ENCODE data around the gene FSD2. TPM values are rescaled to one million over a fixed set of nuclear protein-coding genes. Genes with fewer than 3 reads are reported as not detected.

The FSD2 gene
- total and polyA plus RNA-seq, 9 of the 15 experiments (the other 6 are each of a cell fraction or from before 2014, with no cell fraction given) = 0.01 to 0.06 TPM; not detected in 7

DNA sequence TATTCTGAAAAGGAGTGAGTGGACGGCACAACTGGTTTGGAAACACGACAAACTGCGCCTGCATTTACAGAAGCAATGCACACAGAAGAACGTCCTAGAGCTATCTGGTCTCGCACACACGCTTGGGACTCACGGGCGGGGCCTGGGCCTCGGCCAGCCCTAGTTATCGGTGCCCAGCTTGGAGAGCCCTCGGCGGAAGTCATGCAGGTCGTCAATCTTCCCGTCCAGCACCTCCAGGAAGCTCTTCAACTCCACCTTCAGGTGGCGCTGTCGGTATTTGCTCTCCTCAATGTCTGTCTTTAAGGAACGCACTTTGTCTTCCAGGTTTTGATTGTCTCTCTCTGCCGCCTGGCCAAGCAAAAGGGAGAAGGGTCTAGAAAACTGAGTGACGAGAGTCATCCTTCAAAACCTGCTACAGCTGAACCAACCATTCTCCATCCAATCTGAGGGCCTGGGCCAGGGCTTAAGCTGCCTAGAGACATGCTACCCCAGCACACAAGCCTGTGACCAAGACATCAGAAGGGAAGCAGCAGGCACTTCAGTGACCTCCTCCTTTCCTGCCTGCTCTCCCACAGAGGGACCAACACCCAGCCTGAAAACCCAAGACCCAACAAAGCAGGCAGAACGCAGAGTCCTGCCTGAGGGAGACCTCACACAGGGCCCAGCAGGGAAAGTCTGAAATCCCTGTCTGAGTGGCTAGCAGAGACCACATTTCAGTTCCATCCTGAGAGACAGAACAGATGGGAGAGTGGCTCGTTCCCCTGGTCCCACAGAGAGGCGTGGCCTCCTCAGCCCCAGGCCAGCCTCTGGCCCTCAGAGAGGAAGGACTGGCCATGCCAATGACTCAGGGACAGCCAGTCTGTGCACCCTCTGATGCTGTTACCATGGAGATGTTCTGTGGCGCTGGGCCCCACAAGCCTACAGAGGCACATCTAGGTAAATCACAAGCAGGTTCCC is 44.0 kb upstream of the FSD2 start (continued):
- TF ChIP-seq ZKSCAN1 (IDR thresholded peaks at IDR 0.05; ENCODE audit: low read depth, low read length) (peak; percentile 53), ELF1 (tag; IDR thresholded peaks at IDR 0.05) (peak; percentile 69), TBP (optimal IDR thresholded peaks at IDR 0.05; ENCODE audit: low read depth, low read length) (peak; percentile 31), ZNF165 (CRISPR knock-in tag; IDR thresholded peaks at IDR 0.05; ENCODE audit: borderline replicate concordance) (no peak), JUND (IDR thresholded peaks at IDR 0.05; ENCODE audit: borderline replicate concordance, low read depth, low read length) (peak; percentile 74), JUND (tag; IDR thresholded peaks at IDR 0.05; ENCODE audit: borderline replicate concordance, low read depth, low read length) (no peak; the same call in 2 of the 3 replicates), PRMT5 (CRISPR knock-in tag; IDR thresholded peaks at IDR 0.05) (no peak), CREB1 (IDR thresholded peaks at IDR 0.05) (peak; percentile 73), CREB1 (CRISPR knock-in tag; IDR thresholded peaks at IDR 0.05) (no peak), POLR2AphosphoS2 (IDR thresholded peaks at IDR 0.05; ENCODE audit: low read length) (no peak), ZNF239 (CRISPR knock-in tag; IDR thresholded peaks at IDR 0.05) (no peak), TCFL5 (CRISPR knock-in tag; conservative IDR thresholded peaks at IDR 0.05) (no peak), NELFE (IDR thresholded peaks at IDR 0.05; ENCODE audit: insufficient read depth, insufficient read length) (no peak)
- TF ChIP-seq, protein P1, sequence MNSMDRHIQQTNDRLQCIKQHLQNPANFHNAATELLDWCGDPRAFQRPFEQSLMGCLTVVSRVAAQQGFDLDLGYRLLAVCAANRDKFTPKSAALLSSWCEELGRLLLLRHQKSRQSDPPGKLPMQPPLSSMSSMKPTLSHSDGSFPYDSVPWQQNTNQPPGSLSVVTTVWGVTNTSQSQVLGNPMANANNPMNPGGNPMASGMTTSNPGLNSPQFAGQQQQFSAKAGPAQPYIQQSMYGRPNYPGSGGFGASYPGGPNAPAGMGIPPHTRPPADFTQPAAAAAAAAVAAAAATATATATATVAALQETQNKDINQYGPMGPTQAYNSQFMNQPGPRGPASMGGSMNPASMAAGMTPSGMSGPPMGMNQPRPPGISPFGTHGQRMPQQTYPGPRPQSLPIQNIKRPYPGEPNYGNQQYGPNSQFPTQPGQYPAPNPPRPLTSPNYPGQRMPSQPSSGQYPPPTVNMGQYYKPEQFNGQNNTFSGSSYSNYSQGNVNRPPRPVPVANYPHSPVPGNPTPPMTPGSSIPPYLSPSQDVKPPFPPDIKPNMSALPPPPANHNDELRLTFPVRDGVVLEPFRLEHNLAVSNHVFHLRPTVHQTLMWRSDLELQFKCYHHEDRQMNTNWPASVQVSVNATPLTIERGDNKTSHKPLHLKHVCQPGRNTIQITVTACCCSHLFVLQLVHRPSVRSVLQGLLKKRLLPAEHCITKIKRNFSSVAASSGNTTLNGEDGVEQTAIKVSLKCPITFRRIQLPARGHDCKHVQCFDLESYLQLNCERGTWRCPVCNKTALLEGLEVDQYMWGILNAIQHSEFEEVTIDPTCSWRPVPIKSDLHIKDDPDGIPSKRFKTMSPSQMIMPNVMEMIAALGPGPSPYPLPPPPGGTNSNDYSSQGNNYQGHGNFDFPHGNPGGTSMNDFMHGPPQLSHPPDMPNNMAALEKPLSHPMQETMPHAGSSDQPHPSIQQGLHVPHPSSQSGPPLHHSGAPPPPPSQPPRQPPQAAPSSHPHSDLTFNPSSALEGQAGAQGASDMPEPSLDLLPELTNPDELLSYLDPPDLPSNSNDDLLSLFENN (IDR thresholded peaks at IDR 0.05; ENCODE audit: low read depth in 2 of 2, low read length in 2 of 2) = peak in 1 of 2 experiments; percentile 94; a peak in 2 of 4 replicates
- TF ChIP-seq, protein P2, sequence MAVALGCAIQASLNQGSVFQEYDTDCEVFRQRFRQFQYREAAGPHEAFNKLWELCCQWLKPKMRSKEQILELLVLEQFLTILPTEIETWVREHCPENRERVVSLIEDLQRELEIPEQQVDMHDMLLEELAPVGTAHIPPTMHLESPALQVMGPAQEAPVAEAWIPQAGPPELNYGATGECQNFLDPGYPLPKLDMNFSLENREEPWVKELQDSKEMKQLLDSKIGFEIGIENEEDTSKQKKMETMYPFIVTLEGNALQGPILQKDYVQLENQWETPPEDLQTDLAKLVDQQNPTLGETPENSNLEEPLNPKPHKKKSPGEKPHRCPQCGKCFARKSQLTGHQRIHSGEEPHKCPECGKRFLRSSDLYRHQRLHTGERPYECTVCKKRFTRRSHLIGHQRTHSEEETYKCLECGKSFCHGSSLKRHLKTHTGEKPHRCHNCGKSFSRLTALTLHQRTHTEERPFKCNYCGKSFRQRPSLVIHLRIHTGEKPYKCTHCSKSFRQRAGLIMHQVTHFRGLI (CRISPR knock-in tag; IDR thresholded peaks at IDR 0.05) = no peak
- TF ChIP-seq, protein P3, sequence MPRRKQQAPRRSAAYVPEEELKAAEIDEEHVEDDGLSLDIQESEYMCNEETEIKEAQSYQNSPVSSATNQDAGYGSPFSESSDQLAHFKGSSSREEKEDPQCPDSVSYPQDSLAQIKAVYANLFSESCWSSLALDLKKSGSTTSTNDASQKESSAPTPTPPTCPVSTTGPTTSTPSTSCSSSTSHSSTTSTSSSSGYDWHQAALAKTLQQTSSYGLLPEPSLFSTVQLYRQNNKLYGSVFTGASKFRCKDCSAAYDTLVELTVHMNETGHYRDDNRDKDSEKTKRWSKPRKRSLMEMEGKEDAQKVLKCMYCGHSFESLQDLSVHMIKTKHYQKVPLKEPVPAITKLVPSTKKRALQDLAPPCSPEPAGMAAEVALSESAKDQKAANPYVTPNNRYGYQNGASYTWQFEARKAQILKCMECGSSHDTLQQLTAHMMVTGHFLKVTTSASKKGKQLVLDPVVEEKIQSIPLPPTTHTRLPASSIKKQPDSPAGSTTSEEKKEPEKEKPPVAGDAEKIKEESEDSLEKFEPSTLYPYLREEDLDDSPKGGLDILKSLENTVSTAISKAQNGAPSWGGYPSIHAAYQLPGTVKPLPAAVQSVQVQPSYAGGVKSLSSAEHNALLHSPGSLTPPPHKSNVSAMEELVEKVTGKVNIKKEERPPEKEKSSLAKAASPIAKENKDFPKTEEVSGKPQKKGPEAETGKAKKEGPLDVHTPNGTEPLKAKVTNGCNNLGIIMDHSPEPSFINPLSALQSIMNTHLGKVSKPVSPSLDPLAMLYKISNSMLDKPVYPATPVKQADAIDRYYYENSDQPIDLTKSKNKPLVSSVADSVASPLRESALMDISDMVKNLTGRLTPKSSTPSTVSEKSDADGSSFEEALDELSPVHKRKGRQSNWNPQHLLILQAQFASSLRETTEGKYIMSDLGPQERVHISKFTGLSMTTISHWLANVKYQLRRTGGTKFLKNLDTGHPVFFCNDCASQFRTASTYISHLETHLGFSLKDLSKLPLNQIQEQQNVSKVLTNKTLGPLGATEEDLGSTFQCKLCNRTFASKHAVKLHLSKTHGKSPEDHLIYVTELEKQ (CRISPR knock-in tag; IDR thresholded peaks at IDR 0.05) = no peak
- TF ChIP-seq, protein P4, sequence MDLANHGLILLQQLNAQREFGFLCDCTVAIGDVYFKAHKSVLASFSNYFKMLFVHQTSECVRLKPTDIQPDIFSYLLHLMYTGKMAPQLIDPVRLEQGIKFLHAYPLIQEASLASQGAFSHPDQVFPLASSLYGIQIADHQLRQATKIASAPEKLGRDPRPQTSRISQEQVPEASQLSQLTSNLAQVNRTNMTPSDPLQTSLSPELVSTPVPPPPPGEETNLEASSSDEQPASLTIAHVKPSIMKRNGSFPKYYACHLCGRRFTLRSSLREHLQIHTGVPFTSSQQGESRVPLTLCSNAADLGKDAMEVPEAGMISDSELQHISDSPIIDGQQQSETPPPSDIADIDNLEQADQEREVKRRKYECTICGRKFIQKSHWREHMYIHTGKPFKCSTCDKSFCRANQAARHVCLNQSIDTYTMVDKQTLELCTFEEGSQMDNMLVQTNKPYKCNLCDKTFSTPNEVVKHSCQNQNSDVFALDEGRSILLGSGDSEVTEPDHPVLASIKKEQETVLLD (IDR thresholded peaks at IDR 0.05) = peak; percentile 51
